ENCODE measurements around the gene KLK3.

KLK3 gene

DNA sequence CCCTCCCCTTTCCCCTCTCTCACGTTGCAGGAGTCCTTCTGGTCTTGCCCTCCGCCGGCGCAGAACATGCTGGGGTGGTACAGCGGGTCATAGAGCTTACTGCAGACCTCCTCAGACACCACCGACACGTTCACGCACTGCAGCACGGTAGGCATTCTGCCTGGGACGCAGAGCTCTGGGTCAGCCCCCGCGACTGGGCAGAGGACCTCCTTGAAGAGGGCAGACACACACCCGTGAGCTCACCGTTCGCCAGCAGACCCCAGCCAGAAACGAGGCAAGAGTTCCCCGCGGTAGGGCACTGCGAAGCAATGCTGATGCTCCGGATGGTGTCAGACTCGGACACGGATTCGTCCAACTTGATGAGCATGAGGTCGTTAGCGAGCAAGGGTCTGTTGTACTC is 53.6 kb downstream of the KLK3 start:
- DNase-seq = no peak

DNA sequence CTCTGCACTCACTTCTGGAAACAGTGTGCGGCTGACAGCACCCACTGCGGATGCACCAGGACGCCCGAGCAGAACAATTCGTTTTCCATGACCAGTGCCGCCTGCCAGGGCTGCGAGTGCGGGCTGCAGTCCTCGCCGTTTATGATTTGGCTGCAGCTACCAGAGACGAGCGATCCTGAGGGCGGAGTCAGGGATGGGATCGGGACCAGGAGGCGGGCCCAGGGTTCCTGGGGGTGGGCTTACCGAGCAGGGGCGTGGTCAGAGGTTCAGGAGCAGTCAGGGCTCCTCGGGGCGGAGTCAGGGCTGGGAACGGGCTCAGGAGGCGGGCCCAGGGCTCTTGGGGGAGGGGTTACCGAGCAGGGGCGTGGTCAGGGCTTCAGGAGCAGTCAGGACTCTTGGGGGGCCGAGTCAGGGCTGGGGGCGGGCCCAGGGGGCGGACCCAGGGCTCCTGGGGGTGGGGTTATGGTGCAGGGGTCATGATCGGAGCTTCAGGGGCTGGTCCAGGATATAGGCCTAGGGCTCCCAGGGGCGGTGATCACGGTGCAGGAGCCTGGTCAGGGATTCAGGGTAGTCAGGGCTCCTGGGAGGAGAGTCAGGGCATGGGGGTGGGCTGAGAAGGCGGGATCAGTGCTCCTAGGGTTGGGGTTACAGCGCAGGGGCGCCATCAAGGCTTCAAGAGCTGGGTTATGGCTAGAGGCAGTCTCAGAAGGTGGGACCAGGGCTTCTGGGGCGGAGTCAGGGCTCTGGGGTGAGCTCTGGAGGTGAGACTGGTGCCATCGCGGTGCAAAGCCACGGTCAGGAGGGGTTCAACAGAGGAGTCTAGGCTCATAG is 54.7 kb downstream of the KLK3 start:
- DNase-seq = no peak

Measured in CD4-positive, alpha-beta T cell treated with Interleukin-4 for 4 hours (primary cell).